Measurements from ENCODE around the gene HTRA3. TPM values are rescaled to one million over a fixed set of nuclear protein-coding genes. Genes with fewer than 3 reads are reported as not detected.

The HTRA3 gene
- total RNA-seq, 1 donor from 2014 or later: 35.2 TPM

- no peak overlapping the region for H3K27ac ChIP-seq (ENCODE audit: low read depth, low read length)
- TF ChIP-seq, protein P1, sequence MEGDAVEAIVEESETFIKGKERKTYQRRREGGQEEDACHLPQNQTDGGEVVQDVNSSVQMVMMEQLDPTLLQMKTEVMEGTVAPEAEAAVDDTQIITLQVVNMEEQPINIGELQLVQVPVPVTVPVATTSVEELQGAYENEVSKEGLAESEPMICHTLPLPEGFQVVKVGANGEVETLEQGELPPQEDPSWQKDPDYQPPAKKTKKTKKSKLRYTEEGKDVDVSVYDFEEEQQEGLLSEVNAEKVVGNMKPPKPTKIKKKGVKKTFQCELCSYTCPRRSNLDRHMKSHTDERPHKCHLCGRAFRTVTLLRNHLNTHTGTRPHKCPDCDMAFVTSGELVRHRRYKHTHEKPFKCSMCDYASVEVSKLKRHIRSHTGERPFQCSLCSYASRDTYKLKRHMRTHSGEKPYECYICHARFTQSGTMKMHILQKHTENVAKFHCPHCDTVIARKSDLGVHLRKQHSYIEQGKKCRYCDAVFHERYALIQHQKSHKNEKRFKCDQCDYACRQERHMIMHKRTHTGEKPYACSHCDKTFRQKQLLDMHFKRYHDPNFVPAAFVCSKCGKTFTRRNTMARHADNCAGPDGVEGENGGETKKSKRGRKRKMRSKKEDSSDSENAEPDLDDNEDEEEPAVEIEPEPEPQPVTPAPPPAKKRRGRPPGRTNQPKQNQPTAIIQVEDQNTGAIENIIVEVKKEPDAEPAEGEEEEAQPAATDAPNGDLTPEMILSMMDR (IDR thresholded peaks at IDR 0.05; ENCODE audit: insufficient read depth, low read depth, low read length): no peak
- no peak for TF ChIP-seq EZH2 (IDR thresholded peaks at IDR 0.05; ENCODE audit: insufficient read depth, low read length)
- H3K27me3 ChIP-seq (ENCODE audit: insufficient read depth, low read length): peaks cover 24% of the 10 kb centered on the region
- peaks cover 24% of the 10 kb centered on the region for H3K4me1 ChIP-seq (ENCODE audit: insufficient read depth, low read length)
- H3K27me3 Mint-ChIP-seq (ENCODE audit: low read depth, unreplicated experiment): peaks cover 25% of the 10 kb centered on the region
- no peak overlapping the region for H3K27ac Mint-ChIP-seq (ENCODE audit: unreplicated experiment)
- FAIRE-seq: no peak
- H3K36me3 ChIP-seq (ENCODE audit: insufficient read depth, low read length): no peaks in the 10 kb centered on the region
- H3K4me3 Mint-ChIP-seq (ENCODE audit: unreplicated experiment): no peak overlapping the region
- H3K9ac ChIP-seq (ENCODE audit: low read length): no peak overlapping the region
- H3K36me3 Mint-ChIP-seq (ENCODE audit: low read depth, unreplicated experiment): peaks cover 4% of the 10 kb centered on the region
- no peak for DNase-seq (ENCODE audit: low read depth)
- H3K79me2 ChIP-seq (ENCODE audit: insufficient read depth, low read length): no peaks in the 10 kb centered on the region
- H2AFZ ChIP-seq (ENCODE audit: low read depth, low read length): no peak overlapping the region
- H3K4me3 ChIP-seq (ENCODE audit: insufficient read depth, low read depth, low read length): no peak overlapping the region
- no peak overlapping the region for H3K4me2 ChIP-seq (ENCODE audit: low read length)
- no peaks in the 10 kb centered on the region for H4K20me1 ChIP-seq (ENCODE audit: insufficient read depth, low read length)
- peaks cover 10% of the 10 kb centered on the region for H3K4me1 Mint-ChIP-seq (ENCODE audit: low read depth, unreplicated experiment)
- no peaks in the 10 kb centered on the region for H3K9me3 ChIP-seq (ENCODE audit: insufficient read depth, low read depth, low read length)
- H3K9me3 Mint-ChIP-seq (ENCODE audit: unreplicated experiment): no peaks in the 10 kb centered on the region
Measured at GRCh38 chr4:8272472-8273428, 3.2 kb downstream of the HTRA3 start.

DNA sequence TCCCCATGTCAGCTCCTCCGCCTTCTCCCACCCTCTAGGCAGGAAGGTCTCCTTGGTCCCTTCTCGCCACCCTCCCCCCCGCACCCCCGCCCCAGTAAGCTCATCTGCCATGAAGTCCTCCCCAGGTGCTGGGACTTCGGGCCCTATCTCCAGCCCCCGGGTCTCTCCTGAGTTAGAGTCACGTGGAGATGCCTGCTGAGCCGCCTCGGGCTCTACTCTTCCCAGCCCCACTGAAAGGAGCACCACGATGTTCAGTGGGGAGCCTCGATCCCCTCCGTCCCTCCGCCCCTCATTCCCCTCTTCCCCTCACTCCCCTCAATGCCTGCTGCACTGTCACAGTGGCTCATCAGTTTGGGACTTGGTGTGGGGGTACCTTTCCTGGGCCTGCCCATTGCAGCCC is 3.9 kb downstream of the HTRA3 start:
- H3K9ac ChIP-seq (ENCODE audit: low read length): no peak overlapping the region
- Mint-ChIP-seq H3K27ac (ENCODE audit: unreplicated experiment) (no peak overlapping the region), H3K36me3 (ENCODE audit: low read depth, unreplicated experiment) (peaks cover 4% of the 10 kb centered on the region), H3K4me1 (ENCODE audit: low read depth, unreplicated experiment) (peaks cover 17% of the 10 kb centered on the region), H3K27me3 (ENCODE audit: low read depth, unreplicated experiment) (peaks cover 24% of the 10 kb centered on the region), H3K9me3 (ENCODE audit: unreplicated experiment) (no peaks in the 10 kb centered on the region), H3K4me3 (ENCODE audit: unreplicated experiment) (no peak overlapping the region)
- no peak for TF ChIP-seq EZH2 (IDR thresholded peaks at IDR 0.05; ENCODE audit: insufficient read depth, low read length)
- TF ChIP-seq, protein P1 (IDR thresholded peaks at IDR 0.05; ENCODE audit: insufficient read depth, low read depth, low read length): no peak
- no peaks in the 10 kb centered on the region for H3K79me2 ChIP-seq (ENCODE audit: insufficient read depth, low read length)
- H3K27ac ChIP-seq (ENCODE audit: low read depth, low read length): no peak overlapping the region
- H3K4me1 ChIP-seq (ENCODE audit: insufficient read depth, low read length): peaks cover 31% of the 10 kb centered on the region
- H3K9me3 ChIP-seq (ENCODE audit: insufficient read depth, low read depth, low read length): no peaks in the 10 kb centered on the region
- H3K36me3 ChIP-seq (ENCODE audit: insufficient read depth, low read length): no peaks in the 10 kb centered on the region
- FAIRE-seq (no peak), DNase-seq (ENCODE audit: low read depth) (no peak)
- peaks cover 24% of the 10 kb centered on the region for H3K27me3 ChIP-seq (ENCODE audit: insufficient read depth, low read length)
- H4K20me1 ChIP-seq (ENCODE audit: insufficient read depth, low read length): no peaks in the 10 kb centered on the region
- H3K4me3 ChIP-seq (ENCODE audit: insufficient read depth, low read depth, low read length): no peak overlapping the region
- H3K4me2 ChIP-seq (ENCODE audit: low read length): no peak overlapping the region
- H2AFZ ChIP-seq (ENCODE audit: low read depth, low read length): no peak overlapping the region

All from astrocyte (in vitro differentiated cells and primary cell).